A549 treated with AZD2906 at 1 μM for 4 hours (cell line): ENCODE data around the gene PLEKHA3. TPM values are rescaled to one million over a fixed set of nuclear protein-coding genes. Genes with fewer than 3 reads are reported as not detected.

Experiments used
- total RNA-seq: library from RNA; stranded (reverse); fragments of 200-300 nt; extraction: Qiagen RNA extraction; gene quantifications from 5 replicates; pipeline ENCODE4 v1.2.3, GENCODE V29; 2022

Gene PLEKHA3
- total RNA-seq = 10.1 to 17.1 TPM (median 15.1 TPM) in 5 replicates

GRCh38 chr2:178480227-178481181 lies at the start of gene PLEKHA3:
TSS of gene PLEKHA3 (plus strand) at chr2:178480457. CDS start at chr2:178480870, 413 bp downstream.

GRCh38 chr2:178450774-178451525 lies 29.3 kb upstream of the PLEKHA3 start, which contains the start of the genes PJVK and PRKRA:
TSS of gene PJVK (plus strand) at chr2:178451378. CDS start at chr2:178453410, 2,032 bp downstream.
TSS of gene PRKRA (minus strand) at chr2:178451175. CDS start at chr2:178451030, 145 bp downstream.

DNA sequence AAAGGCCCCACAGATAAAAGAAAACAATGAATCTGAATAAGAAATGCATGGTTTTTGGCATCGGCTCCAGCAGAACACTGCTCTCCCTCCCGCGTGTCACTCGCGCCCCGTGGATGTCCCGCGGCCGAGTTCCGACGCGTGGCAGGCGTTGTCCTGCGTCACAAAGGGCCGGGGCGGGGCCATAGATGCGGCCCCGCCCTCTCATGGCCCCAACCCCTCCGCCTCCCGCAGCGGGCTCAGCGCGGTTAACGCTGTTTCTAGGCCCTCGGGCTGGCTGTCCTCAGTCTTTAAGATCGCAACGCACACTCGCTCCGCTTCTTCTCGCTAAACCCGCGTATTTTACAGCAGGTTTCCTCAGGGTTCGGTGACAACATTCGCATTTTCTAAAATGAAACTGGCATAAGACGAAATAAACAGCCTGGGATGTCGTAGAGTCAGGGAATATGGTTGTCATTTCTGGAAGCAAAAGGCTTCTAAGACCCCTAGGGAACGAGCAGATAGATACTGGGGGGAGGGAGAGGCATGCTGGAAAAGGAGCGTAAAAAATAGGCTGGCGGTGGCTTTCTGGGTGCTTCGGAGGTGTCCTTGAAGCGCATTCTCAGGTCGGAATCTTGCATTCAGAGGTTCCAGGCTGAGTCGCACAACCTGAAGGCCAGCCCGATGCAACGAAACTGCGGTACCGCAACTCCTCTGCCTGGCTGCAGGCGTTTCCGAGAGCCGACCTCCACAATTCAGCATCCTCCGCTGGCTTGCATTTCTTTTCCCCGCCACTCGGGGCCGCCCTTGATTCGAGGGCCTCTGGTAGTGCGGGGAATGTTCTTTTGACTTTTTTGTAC lies 1.6 kb upstream of the PLEKHA3 start, which contains the start of gene FKBP7:
Gene FKBP7, minus strand, starts transcription at position 162 of the 836 bp plus-strand sequence. Its CDS starts 101 bp downstream, at position 61.

Other genes with a start within 250 kb of the PLEKHA3 start
- gene PRKRA, start 29.3 kb upstream of the PLEKHA3 start, total RNA-seq = 27.0 to 31.4 TPM (median 27.5 TPM) in 5 replicates
- 1.1 to 1.6 TPM (median 1.4 TPM) in 5 replicates for gene PJVK, start 29.1 kb upstream of the PLEKHA3 start, total RNA-seq
- gene FKBP7, start 1.9 kb upstream of the PLEKHA3 start, total RNA-seq = 7.3 to 12.1 TPM (median 10.2 TPM) in 5 replicates